Upper lobe of left lung (tissue), 6 donors: ENCODE measurements around the gene ZNF329. TPM values are rescaled to one million over a fixed set of nuclear protein-coding genes. Genes with fewer than 3 reads are reported as not detected.

Experiments used
- ATAC-seq, 2 donors: fragments of 200-7000 bp; cut with Tn5 transposase; one replicate each; pipeline ENCODE4 v1.9.1; 2022; ENCODE audit warnings: mild to moderate bottlenecking in 2 of 2, moderate library complexity in 2 of 2; ENCODE audit not compliant: low FRiP score in 2 of 2
- DNase-seq, 2 donors: peaks; one replicate each; pipeline ENCODE4 v3.0.0-alpha.2; 2019 to 2020
- H3K27ac ChIP-seq, 4 donors: fragments of 200-600 bp; sonication (generic); one replicate each; pipeline ENCODE4 v1.5.1; 2016 to 2019
- H3K27me3 ChIP-seq, 4 donors: fragments of 200-600 bp; sonication (generic); one replicate each; pipeline ENCODE4 v1.5.1; 2017 to 2019
- H3K36me3 ChIP-seq, 4 donors: fragments of 200-600 bp; sonication (generic); one replicate each; pipeline ENCODE4 v1.5.1; 2016 to 2019
- H3K4me1 ChIP-seq, 4 donors: fragments of 200-600 bp; sonication (generic); one replicate each; pipeline ENCODE4 v1.5.1; 2018 to 2019
- H3K4me3 ChIP-seq, 4 donors: fragments of 200-600 bp; sonication (generic); one replicate each; pipeline ENCODE4 v1.5.1; 2017 to 2019; ENCODE audit warnings: mild to moderate bottlenecking in 2 of 4, moderate library complexity in 1 of 4
- H3K9me3 ChIP-seq, 4 donors: fragments of 200-600 bp; sonication (generic); one replicate each; pipeline ENCODE4 v1.5.1; 2018 to 2019
- CTCF ChIP-seq, 6 experiments: fragments of 450-650 bp in 4 of 6; fragments of 200-600 bp in 2 of 6; sonication (generic) in 2 of 6; IDR thresholded peaks; one replicate each; pipeline ENCODE4 v1.5.1; 2016 to 2019; ENCODE audit warnings: antibody characterized with exemption in 6 of 6
- EP300 ChIP-seq, 4 donors: sonication (generic); formaldehyde crosslinking; IDR thresholded peaks; one replicate each; pipeline ENCODE4 v1.5.1; 2017; ENCODE audit warnings: antibody characterized with exemption in 4 of 4, control low read depth in 2 of 4
- POLR2A ChIP-seq, 4 donors: fragments of 450-650 bp; IDR thresholded peaks; one replicate each; pipeline ENCODE4 v1.5.1; 2016 to 2017; ENCODE audit warnings: antibody characterized with exemption in 4 of 4, mild to moderate bottlenecking in 2 of 4
- POLR2AphosphoS5 ChIP-seq, 2 donors: sonication (generic); formaldehyde crosslinking; IDR thresholded peaks; one replicate each; pipeline ENCODE4 v1.5.1; 2017; ENCODE audit warnings: antibody characterized with exemption in 2 of 2
- WGBS, 2 donors: methylation state at CpG; one replicate each; pipeline ENCODE4 v1.1.5; 2017 to 2018; 5-methylcytosine and 5-hydroxymethylcytosine counted together
- total RNA-seq, 6 donors: library from RNA; depleted of rRNA in 4 of 6; stranded (reverse); fragments of >200 nt in 4 of 6; gene quantifications; one replicate each; pipeline versions ENCODE4 v1.1.0 to v1.2.1, GENCODE V29; 2016 to 2021
- donor health status: DM: no; HTN: no; CAD: no; lungs with moderate emphysema.
- donor health status: DM: no; HTN: yes; CAD: no; lungs with severe emphysema.

ZNF329 gene
- total RNA-seq, 6 donors from 2014 or later, result 4.9 to 18.4 (median 7.1) TPM

DNA sequence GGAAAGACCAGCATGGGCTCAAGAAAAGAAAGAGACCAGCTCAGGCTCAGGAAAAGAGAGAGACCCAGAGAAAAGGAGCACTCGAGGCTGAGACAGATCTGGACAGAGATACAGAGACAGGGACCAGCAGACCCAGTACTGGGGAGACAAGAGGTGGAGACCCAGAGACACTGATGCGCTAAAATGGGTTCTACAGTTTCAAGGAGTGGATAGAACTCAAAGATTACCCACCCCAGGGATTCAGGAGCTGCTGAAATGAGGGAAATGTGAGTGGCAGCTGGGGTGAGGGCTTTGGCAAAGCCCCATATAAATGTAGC is 51.9 kb downstream of the ZNF329 start:
- Histone ChIP-seq H3K9me3 (peaks cover 0 to 42% (median 31%) of the 10 kb centered on the region in 4 donors), H3K27ac (peak overlapping the region; percentile 94 to 100 (median 97)), H3K36me3 (no peaks in the 10 kb centered on the region), H3K4me3 (peak overlapping the region in 3 of 4 donors; percentile 87 to 99 (median 95)), H3K4me1 (peaks cover 6 to 16% (median 10%) of the 10 kb centered on the region in 4 donors), H3K27me3 (no peaks in the 10 kb centered on the region)
- TF ChIP-seq POLR2A (IDR thresholded peaks at IDR 0.05) (no peak), CTCF (IDR thresholded peaks at IDR 0.05) (no peak), POLR2AphosphoS5 (IDR thresholded peaks at IDR 0.05) (no peak), EP300 (IDR thresholded peaks at IDR 0.05) (no peak)
- DNase-seq (no peak), ATAC-seq (no peak)
- WGBS, 2 donors, result 6 to 21% methylated on average over 2 of the region's 2 CpGs

- peaks cover 0 to 41% (median 30%) of the 10 kb centered on the region in 4 donors for H3K9me3 ChIP-seq
- H3K4me1 ChIP-seq, result peaks cover 6 to 16% (median 10%) of the 10 kb centered on the region in 4 donors
- H3K36me3 ChIP-seq, result no peaks in the 10 kb centered on the region
- WGBS, 2 donors, result 1 to 2% methylated on average over 23 to 50 of the region's 67 CpGs
- H3K4me3 ChIP-seq, result peak within 1 kb of the TSS; percentile 45 to 99 (median 91)
- peak within 1 kb of the TSS; percentile 94 to 100 (median 97) for H3K27ac ChIP-seq
- TF ChIP-seq EP300 (IDR thresholded peaks at IDR 0.05) (peak in 2 of 4 donors; percentile 25 to 79), CTCF (IDR thresholded peaks at IDR 0.05) (peak in 1 of 6 experiments; percentile 14), POLR2A (IDR thresholded peaks at IDR 0.05) (peak in 3 of 4 donors; percentile 51 to 83 (median 77)), POLR2AphosphoS5 (IDR thresholded peaks at IDR 0.05) (peak; percentile 82 to 90)
- no peaks in the 10 kb centered on the region for H3K27me3 ChIP-seq
- DNase-seq (peak; percentile 96 to 98), ATAC-seq (peak; percentile 97 to 99)
These were observed 52.6 kb downstream of the ZNF329 start, which contains the start of gene ZSCAN18 for GRCh38 chr19:58097781-58098681. Gene ZSCAN18, minus strand, starts transcription at chr19:58098231. Its CDS starts 7,964 bp downstream, at chr19:58090267.

DNA sequence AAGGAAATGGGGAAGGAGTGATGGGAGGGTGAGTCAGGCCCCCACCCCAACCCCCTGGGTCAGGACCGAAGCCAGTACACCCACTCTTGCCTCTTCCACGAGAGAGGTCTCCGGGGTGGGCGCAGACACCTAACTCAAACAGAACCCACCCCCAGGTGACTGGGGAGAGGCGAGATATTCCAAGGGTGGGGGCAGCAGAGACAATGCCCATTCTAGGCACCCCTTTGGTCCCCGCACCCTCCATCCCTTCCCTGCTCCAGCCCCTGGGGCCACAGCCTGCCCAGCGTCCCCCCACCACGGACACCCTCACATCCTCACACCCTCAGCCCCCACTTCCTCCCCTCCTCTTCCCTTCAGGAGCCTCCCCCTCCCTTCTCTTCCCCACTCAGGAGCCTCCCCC is 53.2 kb downstream of the ZNF329 start:
- Histone ChIP-seq H3K4me1 (peaks cover 6 to 16% (median 10%) of the 10 kb centered on the region in 4 donors), H3K9me3 (peaks cover 0 to 37% (median 29%) of the 10 kb centered on the region in 4 donors), H3K27ac (peak overlapping the region; percentile 94 to 100 (median 97)), H3K27me3 (no peaks in the 10 kb centered on the region), H3K4me3 (peak overlapping the region; percentile 45 to 99 (median 91)), H3K36me3 (no peaks in the 10 kb centered on the region)
- no peak for ATAC-seq
- no peak for TF ChIP-seq CTCF (IDR thresholded peaks at IDR 0.05)
- no peak for TF ChIP-seq POLR2A (IDR thresholded peaks at IDR 0.05)
- TF ChIP-seq EP300 (IDR thresholded peaks at IDR 0.05), result no peak
- TF ChIP-seq POLR2AphosphoS5 (IDR thresholded peaks at IDR 0.05), result no peak
- no peak for DNase-seq
- 45% methylated on average over 6 to 8 of the region's 8 CpGs for WGBS, 2 donors

- WGBS, 2 donors, result 83 to 92% methylated on average over 13 of the region's 13 CpGs
- Histone ChIP-seq H3K4me1 (peaks cover 6 to 16% (median 10%) of the 10 kb centered on the region in 4 donors), H3K27me3 (no peaks in the 10 kb centered on the region), H3K4me3 (peak overlapping the region in 2 of 4 donors; percentile 87 to 99), H3K27ac (peak overlapping the region in 1 of 4 donors; percentile 100), H3K9me3 (peaks cover 0 to 37% (median 26%) of the 10 kb centered on the region in 4 donors), H3K36me3 (no peaks in the 10 kb centered on the region)
- DNase-seq (no peak), ATAC-seq (no peak)
- TF ChIP-seq EP300 (IDR thresholded peaks at IDR 0.05), result no peak
- no peak for TF ChIP-seq POLR2A (IDR thresholded peaks at IDR 0.05)
- no peak for TF ChIP-seq POLR2AphosphoS5 (IDR thresholded peaks at IDR 0.05)
- TF ChIP-seq CTCF (IDR thresholded peaks at IDR 0.05), result no peak
These were observed 53.7 kb downstream of the ZNF329 start for GRCh38 chr19:58096884-58097283.
